AG09309 (cell line): ENCODE data around the gene SART3.

ENCODE experiments used
- DNase-seq: peaks from one replicate; pipeline ENCODE4 v3.0.0-alpha.2; 2010; ENCODE audit warnings: low read depth
- H3K4me3 ChIP-seq: 2 replicates; pipeline ENCODE4 v1.5.1; 2011; ENCODE audit warnings: mild to moderate bottlenecking, low read depth, low read length, moderate library complexity; ENCODE audit not compliant: control insufficient read depth
- CTCF ChIP-seq: IDR thresholded peaks from 2 replicates; pipeline ENCODE4 v1.5.1; 2011; ENCODE audit warnings: mild to moderate bottlenecking, low read depth, low read length, inconsistent platforms; ENCODE audit not compliant: insufficient read depth, control insufficient read depth; ENCODE audit errors: missing control alignments

The SART3 gene

GRCh38 chr12:108560752-108561719 is at the start of gene SART3:
Gene SART3 (minus strand): TSS chr12:108561173. CDS start chr12:108561154, 19 bp downstream.
- peak within 1 kb of the TSS; percentile 97 for H3K4me3 ChIP-seq
- DNase-seq = peak; percentile 58
- TF ChIP-seq CTCF = no peak

DNA sequence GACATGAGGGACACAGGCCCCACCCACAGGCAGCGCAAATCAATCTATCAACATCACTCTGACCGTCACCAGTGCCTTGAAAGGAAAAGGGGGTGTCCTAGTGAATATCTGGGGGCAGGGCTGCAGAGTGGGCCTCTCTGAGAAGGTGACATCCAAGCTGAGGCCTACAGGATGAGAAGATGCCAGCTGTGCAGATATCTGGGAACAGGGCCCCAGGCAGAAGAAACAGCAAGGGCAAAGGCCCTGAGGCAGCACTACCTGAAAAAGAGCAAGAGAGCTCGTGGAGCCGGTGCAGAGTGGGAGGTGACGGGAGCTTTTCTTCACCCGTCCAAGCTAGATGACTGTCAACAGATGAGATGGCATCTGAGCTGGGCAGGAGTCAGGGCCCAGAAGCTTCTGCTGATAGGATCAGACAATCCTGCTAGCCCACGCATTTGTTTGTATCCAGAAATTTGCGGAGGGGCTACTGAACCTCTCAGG is 49.4 kb upstream of the SART3 start:
- no peak for TF ChIP-seq CTCF
- H3K4me3 ChIP-seq = no peak overlapping the region
- DNase-seq = no peak

DNA sequence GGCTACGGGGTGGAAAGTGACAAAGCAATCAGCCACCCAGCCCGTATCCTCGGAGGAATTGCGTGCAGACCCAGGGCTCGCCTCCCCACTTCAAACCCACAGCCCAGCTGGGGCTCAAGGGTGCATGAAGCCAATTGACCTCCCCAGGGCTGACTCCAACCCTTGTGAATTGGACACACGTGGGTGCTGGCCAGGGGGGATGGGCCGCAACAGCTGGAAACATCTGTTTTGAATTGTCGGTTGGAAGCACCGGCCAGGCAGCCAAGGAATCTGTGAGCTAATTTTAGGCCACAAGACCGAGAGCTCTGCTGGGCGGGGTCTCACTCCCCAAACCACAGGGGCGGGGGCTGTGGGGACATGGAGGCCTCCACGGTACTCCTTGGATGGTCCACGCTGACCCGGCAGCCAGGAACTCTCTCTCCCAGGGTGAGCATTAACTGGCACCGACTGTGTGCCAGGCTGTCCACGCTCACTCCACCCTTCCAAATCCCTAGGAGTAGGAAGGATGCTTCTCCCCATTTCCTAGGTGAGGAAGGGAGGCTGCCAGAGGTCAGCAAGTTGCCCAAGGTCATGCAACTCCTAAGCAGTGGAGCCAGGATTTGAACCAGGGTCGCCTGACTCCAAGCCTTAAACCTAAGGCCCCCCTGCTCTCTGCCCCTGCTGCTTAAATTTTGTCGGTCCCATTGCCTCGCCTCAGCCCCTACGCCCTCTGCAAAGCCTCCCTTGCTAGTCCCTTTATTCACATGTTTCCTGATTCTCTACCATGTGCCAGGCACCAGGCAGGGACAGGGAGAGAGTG is 48.8 kb upstream of the SART3 start:
- H3K4me3 ChIP-seq = no peak overlapping the region
- TF ChIP-seq CTCF = no peak
- DNase-seq = peak; percentile 80

DNA sequence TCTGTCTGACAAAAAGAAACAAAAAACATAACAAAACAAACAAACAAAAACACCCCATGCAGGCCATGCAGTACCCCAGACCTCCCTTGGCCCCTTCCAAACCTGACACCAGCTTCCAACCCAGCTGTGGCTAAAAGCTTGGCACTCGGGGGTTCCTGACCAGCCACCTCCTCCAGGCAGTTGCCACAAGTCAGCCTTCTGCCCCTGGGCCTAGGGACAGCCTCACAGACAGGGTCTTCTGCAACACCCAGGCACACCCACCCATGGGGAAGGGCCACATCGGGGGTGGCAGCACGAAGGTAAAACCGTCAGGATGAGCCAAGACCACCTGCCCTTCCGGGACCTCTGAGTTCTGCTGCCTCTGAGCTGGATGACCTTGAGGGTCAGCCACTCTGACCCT is 47.6 kb upstream of the SART3 start:
- no peak overlapping the region for H3K4me3 ChIP-seq
- DNase-seq = no peak
- TF ChIP-seq CTCF = no peak

DNA sequence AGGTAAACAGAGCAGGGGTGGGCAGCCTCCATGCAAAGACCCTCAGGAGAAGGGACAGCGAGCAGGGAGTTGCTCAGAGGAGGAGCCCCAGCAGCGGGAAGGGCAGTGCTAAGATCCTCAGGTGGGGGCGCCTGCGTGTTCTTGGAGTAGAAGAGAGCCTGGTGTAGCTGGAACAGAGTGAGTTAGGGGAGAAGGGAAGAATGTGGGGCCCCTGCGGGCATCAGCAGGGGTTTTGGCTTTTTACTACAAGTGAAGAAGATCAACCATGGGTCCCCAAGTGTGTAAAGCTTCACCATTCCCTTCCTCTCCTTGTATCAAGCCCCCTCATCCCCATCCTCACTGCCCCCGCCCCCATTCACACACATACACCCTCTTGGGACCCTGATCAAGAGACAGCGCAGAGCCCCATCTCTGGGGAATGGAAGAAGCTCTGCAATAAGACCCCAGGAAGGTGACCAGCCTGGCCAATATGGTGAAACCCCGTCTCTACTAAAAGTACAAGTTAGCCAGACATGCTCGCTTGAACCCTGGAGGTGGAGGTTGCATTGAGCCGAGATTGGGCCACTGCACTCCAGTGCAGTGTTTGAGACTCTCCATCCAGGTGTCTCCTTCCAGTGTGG is 47.1 kb upstream of the SART3 start:
- DNase-seq = no peak
- H3K4me3 ChIP-seq = no peak overlapping the region
- no peak for TF ChIP-seq CTCF

DNA sequence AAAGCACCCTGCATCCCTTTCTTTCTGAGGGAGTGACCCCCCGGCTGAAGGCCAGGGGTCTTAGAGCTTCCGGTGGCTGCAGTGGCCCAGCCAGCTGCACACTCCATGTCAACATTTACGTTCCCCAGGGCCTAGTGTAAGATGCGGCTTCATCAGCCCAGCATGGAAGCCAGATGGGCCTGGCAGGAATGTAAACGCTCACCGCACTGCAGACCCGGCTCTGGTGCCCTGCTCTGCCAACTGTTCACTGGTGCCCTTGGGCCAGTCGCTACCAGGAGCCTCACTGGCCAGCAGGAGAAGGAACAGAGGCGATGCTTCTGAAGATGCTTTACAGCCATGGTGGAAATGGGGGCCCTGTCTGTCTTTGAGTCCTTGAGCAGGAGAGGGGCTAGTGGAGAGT is 45.5 kb upstream of the SART3 start:
- TF ChIP-seq CTCF = no peak
- H3K4me3 ChIP-seq = no peak overlapping the region
- no peak for DNase-seq
